SK-N-MC (cell line): ENCODE data around the gene DYRK4.

Source experiments
- DNase-seq: peaks from one replicate; pipeline ENCODE4 v3.0.0-alpha.2; 2011; ENCODE audit warnings: low read depth, low spot score
- H3K27ac ChIP-seq: fragments of 200-600 bp; sonication (generic); 2 replicates; pipeline ENCODE4 v1.5.1; 2016; ENCODE audit warnings: mixed run types
- H3K36me3 ChIP-seq: fragments of 200-600 bp; sonication (generic); 2 replicates; pipeline ENCODE4 v1.6.1; 2017; ENCODE audit warnings: antibody characterized with exemption, low read length, mixed read lengths; ENCODE audit not compliant: insufficient read depth
- H3K4me3 ChIP-seq: fragments of 200-600 bp; sonication (generic); 2 replicates; pipeline ENCODE4 v1.5.1; 2016
- H3K9ac ChIP-seq: fragments of 200-600 bp; sonication (generic); 2 replicates; pipeline ENCODE4 v1.8.0; 2017; ENCODE audit warnings: mixed run types, mixed read lengths; ENCODE audit not compliant: insufficient read length
- H3K9me3 ChIP-seq: fragments of 200-600 bp; sonication (generic); 2 replicates; pipeline ENCODE4 v1.6.1; 2017; ENCODE audit warnings: low read depth, mild to moderate bottlenecking, antibody characterized with exemption, low read length, moderate library complexity, mixed read lengths
- EZH2 ChIP-seq: fragments of 200-600 bp; sonication (generic); IDR thresholded peaks from one replicate; pipeline ENCODE4 v1.6.1; 2017; ENCODE audit warnings: antibody characterized with exemption
- FOXP2 ChIP-seq: optimal IDR thresholded peaks from 2 replicates; pipeline ENCODE3; 2011; ENCODE audit warnings: mild to moderate bottlenecking, moderate library complexity; ENCODE audit not compliant: insufficient read depth; ENCODE audit errors: extremely low read length, control extremely low read depth
- POLR2AphosphoS5 ChIP-seq: IDR thresholded peaks from 2 replicates; pipeline ENCODE4 v1.6.1; 2012; ENCODE audit warnings: mild to moderate bottlenecking, low read depth, low read length, borderline replicate concordance

Gene DYRK4

DNA sequence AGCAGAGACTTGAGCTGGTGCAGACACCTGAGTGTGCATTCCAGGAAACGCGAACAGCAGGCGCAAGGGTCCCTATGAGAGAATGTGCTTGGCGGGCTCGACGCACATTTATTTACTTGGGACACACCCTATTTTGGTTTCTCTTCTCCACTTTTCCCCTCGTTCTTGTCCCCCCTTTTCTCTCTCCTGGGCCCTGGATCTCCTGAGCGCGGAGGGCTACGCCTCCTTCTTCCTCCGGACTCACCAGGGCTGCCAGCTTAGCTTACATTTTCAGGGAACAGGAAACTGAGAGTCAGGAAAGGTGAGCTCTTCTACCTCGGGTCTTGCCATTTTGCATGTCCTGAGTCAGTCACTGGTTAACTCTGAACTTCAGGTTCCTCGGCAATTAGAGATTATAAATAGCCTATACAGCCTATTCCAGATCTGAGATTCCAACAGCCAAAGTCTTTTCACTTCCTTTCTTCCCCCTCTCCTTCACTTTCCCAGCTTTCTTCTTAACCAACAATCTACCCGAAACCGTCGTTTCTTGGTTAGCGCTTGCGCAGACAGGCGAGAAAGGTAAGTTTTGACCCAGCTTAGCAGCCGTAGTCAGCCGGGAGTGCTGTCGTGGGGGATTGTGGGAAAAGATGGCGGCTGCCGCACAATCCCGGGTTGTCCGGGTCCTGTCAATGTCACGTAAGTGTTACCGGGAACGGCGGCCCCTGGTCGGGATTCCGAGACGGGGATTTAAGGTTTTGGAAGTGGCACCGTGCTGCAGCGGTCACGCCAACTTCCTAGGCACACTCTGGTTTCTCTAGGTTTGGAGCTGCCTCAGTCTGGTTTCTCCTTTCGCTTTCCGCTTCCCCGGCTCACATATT lies 86.7 kb downstream of the DYRK4 start, which contains the start of the genes AKAP3 and NDUFA9:
Gene AKAP3 (minus strand): TSS at position 551 of the 857 bp plus-strand sequence. CDS start 10,855 bp downstream, outside the sequence.
Gene NDUFA9 (plus strand): TSS at position 614 of the 857 bp plus-strand sequence. CDS start 13 bp downstream, at position 627.
- H3K27ac ChIP-seq, result peak within 1 kb of the TSS; percentile 44; the same call in 1 of the 2 replicates
- TF ChIP-seq EZH2, result no peak
- TF ChIP-seq POLR2AphosphoS5, result peak; percentile 94
- TF ChIP-seq FOXP2, result no peak
- 0 out of 2 replicates have a peak, but pooled peaks cover under 1% of the 10 kb centered on the region for H3K36me3 ChIP-seq
- H3K9ac ChIP-seq, result peak within 1 kb of the TSS; percentile 92
- DNase-seq, result peak; percentile 53
- peak within 1 kb of the TSS; percentile 86 for H3K4me3 ChIP-seq
- no peaks in the 10 kb centered on the region for H3K9me3 ChIP-seq

DNA sequence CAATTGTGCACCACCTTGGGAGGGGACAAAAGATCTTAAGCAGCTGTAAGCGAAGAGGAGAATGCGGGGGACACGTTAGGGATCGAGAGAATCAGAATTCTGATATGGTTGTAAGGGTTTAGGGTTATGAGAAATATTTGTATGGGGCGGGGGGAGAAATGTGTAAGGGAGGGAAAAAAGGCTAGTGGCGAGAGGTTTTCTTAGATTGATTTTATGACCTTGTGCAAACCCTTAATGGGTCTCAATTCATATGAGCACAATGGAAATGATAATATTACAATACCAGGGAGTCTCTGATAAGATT lies 87.3 kb downstream of the DYRK4 start:
- no peak for DNase-seq
- H3K4me3 ChIP-seq, result peak overlapping the region; percentile 86
- TF ChIP-seq EZH2, result no peak
- TF ChIP-seq POLR2AphosphoS5, result no peak
- no peak for TF ChIP-seq FOXP2
- H3K9me3 ChIP-seq, result no peaks in the 10 kb centered on the region
- H3K27ac ChIP-seq, result 0 out of 2 replicates have a peak overlapping the region, but pooled peaks have one; percentile 44
- H3K36me3 ChIP-seq, result peaks cover 6% of the 10 kb centered on the region
- peak overlapping the region; percentile 92 for H3K9ac ChIP-seq

DNA sequence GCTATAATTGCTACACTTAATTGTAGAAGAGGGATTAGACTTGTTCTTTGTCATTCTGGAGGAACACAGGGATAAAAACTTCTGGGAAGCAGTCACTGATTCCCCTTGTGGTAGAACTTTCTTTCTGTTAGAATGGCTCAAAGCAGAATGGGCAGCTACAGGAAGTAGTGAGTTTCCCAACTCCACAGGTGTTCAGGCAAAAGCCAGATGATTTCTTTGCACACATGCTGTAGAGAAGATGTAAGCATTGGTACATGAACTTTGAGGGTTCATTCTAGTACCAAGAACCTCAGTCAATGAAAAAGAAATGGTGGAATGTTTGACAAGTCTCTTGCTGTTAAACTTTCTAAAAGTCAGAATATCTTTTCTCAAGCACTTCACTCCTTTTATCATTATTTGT lies 91.2 kb downstream of the DYRK4 start:
- TF ChIP-seq EZH2 (no peak), POLR2AphosphoS5 (no peak), FOXP2 (no peak)
- Histone ChIP-seq H3K9me3 (no peaks in the 10 kb centered on the region), H3K9ac (no peak overlapping the region), H3K4me3 (no peak overlapping the region), H3K36me3 (peaks cover 44% of the 10 kb centered on the region), H3K27ac (no peak overlapping the region)
- DNase-seq, result no peak

DNA sequence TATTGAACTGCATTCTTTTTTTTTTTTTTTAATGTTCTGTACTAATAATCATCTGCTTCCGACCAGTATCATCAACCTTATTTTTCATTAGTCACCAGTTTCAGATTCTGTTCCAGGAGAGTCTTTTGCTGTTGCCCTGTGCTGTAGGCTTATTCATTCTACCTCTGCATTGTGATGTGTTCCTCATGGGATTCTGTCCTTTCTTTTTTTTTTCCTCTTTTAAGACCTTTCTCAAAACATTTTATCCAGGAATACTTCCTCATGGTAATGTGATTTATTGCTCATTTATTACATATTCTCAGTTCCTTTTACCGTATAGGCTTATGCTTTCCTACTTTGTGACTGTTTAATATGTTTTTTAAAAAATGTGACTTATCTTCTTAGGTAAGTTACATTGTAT lies 91.7 kb downstream of the DYRK4 start:
- Histone ChIP-seq H3K4me3 (no peak overlapping the region), H3K27ac (no peak overlapping the region), H3K9ac (no peak overlapping the region), H3K36me3 (peaks cover 48% of the 10 kb centered on the region), H3K9me3 (no peaks in the 10 kb centered on the region)
- no peak for DNase-seq
- no peak for TF ChIP-seq FOXP2
